ENCODE measurements around the gene MED20.
A peak's percentile ranks its signal among the peaks of the same experiment; 100 is the strongest.
"Not testable (repeated sequence)": the region's sequence is repeated elsewhere in the genome, so short reads cannot be mapped to it uniquely, and the experiment has no call there.

The MED20 gene

GRCh38 chr6:41920921-41921711 is at the start of gene MED20, which contains the start of gene BYSL:
Gene MED20 (minus strand): TSS chr6:41921139. CDS start chr6:41921018, 121 bp downstream.
Gene BYSL (plus strand): TSS chr6:41921499. CDS start chr6:41921563, 64 bp downstream.
- peak; percentile 96 for DNase-seq

- no peak for DNase-seq
These were observed 49.5 kb upstream of the MED20 start for GRCh38 chr6:41970436-41970846.

DNA sequence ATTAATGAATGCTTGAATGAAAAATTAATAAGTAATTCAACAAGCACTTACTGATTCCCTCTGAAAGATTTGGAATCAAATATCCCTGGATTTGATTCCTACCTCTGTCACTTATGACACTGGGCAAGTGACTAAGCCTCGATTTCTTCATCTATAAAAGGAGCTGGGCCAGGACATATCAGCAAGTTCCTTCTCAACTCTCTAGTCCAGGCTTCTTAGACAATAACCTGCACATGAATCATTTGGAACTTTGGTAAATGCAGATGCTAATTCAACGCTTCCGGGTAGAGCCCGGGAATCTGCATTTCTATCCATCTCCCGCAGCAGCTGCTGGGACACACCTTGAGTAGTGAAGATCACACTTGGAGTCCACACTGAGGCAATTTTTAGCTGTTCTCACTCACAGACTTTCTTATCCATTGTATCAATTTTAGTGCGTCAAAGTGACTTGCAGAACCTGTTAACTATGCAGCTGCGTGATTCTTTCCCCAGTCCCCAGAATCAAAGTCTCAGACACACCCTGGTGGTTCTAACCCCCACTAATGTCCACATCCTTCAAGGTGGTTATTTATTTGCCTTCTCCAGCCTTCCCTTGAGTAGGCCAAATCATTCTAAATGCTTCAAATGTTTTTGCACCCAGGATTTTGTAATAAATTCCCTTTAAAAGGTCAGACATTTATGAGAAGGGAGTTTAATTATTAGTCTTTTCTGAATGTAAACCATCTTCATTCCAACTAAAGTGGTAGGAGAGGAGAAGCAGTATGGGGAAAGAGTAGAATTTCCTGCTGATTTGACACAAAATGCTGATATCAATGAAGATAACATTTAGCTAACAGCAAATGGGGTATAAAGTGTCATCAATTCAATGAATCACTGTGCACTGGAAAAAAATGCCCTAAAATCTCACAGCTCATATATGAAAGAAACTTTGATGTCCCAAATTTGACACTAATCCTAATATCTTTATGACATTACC is 46.7 kb upstream of the MED20 start:
- DNase-seq = no peak

DNA sequence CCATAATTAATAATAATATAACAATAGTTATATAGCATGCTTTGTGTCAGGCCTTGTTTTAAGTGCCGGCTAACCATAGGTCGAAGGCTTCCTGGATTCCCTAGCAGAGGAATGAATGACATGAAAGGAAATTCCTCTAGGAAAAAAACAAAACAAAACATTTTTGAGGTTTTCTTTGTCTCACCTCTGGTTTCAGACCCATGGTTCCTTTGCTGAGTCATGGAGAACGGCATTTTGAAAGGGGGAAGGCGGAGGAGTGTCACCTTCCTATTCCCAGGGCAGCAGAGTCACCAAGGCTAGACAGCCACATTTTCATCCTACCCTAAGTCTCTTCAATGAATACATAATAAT is 46.0 kb upstream of the MED20 start:
- no peak for DNase-seq

DNA sequence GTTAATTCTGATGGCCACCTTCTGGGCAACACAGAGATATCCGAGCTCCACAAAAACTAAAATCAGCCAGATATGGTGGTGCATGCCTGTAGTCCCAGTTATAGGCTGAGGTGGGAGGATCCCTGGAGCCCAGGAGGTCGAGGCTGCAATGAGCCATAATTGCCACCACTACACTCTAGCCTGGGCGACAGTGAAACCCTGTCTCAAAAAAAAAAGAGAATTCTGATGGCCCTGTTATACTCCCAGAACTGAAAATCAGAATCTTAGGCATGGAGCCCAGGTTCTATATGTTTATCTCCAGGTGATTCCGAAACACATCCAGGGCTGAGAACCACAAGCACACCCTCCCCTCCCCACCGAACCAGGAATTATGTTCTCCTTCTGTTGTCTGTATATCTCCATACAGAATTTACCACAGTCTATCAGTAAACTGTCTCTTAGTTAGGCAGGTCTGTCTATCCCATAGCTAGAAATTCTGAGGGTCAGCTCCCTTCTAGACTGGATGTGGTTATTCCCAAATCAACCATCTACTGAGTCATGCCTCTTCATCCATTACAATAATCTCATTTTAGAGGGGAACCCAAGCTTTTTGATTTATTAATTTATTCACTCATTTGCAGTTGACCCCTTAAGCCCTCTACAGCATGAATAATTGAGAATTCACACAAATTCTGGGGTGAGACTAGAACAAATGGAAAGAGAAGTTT is 45.4 kb upstream of the MED20 start:
- DNase-seq = no peak

DNA sequence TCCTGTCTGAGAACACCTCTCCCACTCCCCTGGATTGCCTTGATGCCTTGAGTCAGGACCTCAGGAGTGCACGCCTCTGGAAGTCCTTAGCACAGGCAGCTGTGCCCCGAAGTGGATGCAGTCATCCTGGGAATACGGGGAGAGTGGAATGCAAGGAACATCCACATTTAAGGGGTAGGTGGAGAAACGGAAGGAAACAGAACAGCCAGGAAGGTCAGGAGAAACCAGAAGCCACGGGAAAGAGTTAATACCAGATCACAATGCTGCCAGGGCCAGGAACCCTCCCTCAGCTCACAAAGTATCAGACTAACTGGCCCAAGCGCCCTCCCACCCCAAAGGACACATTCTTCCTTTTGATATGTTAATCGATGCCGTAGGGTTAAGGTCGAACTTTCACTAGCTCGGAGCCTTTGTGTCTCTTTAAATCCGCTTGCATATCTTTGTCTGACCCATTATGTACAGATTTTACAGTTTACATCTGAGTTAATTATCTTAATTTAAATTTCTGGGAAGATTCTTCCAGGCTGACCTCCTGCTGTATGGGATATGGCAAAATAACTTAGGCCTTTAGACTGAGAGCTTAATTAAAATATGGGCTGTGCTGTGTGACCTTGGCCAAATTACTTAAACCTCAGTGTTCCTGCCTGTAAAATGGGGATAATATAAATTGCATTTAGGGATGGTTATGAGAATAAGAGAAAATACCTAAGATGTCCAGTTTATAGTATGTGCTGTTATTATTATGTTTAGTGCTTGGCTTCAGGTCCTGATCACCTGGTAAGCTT is 44.7 kb upstream of the MED20 start:
- DNase-seq = no peak

- DNase-seq = no peak
These were observed 43.4 kb upstream of the MED20 start for GRCh38 chr6:41964201-41964887.

DNA sequence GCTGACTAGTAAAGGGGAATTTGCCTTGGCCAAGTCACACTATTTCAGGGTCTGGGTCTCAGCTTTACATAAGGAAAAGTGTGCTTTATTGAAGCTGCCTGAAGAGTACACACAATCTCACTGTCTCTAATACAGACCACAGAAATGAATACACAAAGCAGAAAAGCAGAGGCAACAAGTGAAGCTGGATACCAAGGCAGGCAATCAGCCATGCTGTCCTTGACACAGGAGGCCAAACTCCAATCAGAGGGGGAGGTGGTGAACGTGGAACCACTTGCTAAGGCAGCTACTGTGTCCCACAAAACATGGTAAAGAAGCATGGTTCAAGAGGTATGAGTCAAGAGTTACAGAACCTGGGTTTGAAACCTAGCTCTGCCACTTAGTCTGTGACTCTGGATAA is 42.4 kb upstream of the MED20 start:
- no peak for DNase-seq

DNA sequence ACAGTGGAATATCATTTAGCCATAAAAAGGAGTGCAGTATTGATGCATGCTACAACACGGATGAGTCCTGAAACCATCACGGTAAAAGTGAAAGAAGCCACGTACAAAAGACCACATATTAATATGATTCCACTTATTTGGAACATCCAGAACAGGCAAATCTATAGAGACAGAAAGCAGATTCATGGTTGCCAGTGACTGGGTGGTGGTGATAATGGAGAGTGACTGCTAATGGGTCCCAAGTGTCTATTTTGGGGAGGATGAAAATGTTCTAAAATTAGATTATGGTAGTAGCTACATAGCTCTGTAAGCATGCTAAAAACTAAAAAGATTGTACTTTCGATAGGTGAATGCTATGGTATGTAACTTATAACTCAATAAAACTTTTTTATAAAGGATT is 39.1 kb upstream of the MED20 start:
- no peak for DNase-seq

DNA sequence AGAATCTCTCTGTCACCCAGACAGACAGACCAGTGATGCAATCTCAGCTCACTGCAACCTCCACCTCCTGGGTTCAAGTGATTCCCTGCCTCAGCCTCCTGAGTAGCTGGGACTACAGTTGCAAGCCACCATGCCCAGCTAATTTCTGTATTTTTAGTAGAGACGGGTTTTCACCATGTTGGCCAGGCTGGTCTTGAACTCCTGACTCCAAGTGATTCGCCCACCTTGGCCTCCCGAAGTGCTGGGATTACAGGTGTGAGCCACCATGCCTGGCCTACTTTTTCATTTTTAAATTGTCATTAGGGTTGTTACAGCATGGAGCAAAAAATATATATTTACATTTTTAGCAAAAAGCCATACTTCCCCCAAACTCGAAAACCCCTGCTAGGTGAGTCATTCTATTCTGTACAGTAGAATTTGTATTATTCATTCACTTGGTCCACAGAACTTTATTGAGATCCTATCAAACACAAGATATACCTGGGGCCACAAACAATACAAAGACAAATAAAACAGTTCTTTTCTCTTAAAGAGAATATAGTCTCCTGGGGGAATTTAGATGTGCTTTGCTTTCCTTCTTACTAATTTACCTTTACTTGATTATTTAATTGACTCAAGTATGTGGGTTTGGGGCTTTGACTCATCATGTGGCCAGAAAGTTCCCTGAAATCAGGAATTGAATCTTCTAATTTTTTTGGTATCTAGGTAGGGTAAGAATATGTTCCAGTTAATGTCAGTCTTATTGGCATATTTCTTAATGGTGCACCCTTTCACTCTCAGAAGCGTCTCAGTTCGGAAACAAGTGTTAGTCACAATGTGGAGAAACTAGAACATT is 37.3 kb upstream of the MED20 start:
- DNase-seq = no peak

GRCh38 chr6:41957117-41957516 is 36.2 kb upstream of the MED20 start:
- no peak for DNase-seq

GRCh38 chr6:41955412-41955811 is 34.5 kb upstream of the MED20 start:
- no peak for DNase-seq

DNA sequence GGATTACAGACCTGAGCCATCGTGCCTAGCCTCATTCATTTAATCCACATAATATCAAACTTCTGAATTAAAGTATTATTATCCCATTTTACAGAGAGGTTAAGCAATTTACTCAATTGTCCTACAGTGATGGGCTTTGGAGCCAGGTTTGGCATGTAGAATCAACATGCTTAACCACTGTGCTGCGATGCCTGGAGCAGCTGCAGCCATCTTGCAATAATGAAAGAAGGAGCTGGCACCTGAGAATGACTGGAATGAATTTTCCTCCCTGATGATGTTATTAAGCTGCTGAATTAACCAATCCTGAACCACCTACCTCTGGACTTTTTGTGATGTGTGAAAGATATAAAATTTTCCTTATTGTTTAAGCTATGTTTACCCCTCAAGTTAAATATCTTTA is 33.7 kb upstream of the MED20 start:
- no peak for DNase-seq

DNA sequence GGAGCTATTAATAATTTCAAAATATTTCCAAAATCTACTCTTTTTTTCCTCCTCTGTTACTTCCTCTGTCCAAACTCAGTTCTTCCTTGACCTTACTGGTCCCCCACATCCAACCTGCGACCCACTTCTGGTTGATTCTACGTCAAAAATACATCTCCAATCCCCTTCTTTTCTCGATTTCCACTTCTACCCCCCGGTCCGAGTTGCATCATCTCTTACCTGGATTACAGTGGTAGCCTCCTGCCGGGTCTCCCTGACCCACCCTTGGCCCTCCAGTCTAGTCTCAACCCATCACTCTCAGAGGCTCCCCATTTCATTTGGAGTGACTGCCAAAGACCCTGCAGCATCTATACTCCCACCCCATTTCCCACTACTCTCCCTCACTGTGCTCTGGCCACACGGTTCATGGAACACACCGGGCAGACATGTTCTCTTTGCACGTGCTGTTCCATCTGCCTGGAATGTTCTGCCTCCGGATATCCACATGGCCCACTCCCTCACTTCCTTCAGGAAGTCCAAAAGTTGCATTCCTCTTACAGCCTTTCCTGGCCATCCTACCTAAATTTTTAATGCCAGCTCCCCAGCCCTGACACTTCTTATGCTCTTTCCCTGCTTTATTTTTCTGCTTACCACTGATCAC is 26.8 kb upstream of the MED20 start:
- DNase-seq = no peak

DNA sequence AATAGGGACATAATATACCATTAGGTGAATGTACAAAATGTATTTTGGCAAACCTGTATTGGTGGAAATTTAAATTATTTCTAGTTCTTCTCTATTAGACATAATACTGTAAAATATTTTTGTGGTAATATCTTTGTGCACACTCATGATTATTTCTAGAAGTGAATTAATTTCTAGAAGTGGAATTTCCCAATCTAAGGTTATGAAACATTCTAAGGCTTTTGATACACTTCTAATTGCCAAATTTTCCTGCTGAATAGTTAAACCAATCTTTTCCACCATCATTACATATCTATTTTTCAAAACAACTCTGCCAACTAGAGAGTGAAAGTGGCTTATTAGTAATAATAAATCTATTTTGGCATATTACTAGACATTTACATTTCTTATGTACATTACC is 22.5 kb upstream of the MED20 start:
- DNase-seq = no peak

- DNase-seq = not testable (repeated sequence)
These were observed 21.9 kb upstream of the MED20 start for GRCh38 chr6:41942882-41943281.

DNA sequence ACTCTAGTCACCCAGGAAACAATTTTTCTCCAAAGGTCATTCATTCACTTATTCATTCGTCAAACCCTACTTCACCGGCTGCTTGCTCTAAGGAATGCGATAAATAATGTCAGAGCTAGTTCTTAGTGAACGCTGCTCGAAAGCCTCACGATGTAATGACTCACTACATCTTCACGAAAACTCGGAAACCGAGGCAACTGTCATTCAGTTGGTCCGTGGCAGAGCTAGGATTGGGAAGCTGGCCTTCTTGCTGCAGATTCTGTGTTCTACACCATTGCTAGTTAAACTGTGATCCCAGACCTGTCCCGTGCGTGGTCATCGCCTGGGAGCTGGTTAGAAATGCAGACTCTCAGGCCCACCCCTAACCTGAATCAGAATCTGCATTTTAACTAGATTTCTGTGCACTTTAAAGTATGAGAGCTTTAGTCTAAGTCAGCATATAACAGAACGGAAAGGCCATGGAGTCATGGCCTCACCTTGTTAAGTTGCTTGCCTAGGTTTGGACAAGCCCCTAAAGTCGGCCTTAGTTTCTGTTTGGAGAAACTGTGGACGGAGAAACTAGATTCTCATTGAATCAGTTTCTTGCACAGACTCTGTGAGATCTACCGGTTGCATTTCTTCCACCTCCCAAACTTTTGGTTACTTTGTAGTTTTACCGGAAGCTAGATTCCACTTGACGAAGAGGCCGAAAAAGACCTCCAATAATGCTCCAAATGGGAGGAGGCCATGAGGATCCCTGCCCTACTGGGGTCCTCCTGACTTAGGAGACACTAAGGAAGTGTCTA is 21.3 kb upstream of the MED20 start:
- DNase-seq = no peak

- DNase-seq = peak; percentile 94
These were observed 20.5 kb upstream of the MED20 start, which contains the start of gene CCND3 for GRCh38 chr6:41941280-41942066. Gene CCND3 (minus strand): TSS chr6:41941808. CDS start chr6:41941649, 159 bp downstream.
